Measurements from ENCODE around the gene LRG1. TPM values are rescaled to one million over a fixed set of nuclear protein-coding genes. Genes with fewer than 3 reads are reported as not detected.

The LRG1 gene
- total and polyA plus RNA-seq, 2 experiments from 2014 or later, result 0.21 to 0.45 TPM

DNA sequence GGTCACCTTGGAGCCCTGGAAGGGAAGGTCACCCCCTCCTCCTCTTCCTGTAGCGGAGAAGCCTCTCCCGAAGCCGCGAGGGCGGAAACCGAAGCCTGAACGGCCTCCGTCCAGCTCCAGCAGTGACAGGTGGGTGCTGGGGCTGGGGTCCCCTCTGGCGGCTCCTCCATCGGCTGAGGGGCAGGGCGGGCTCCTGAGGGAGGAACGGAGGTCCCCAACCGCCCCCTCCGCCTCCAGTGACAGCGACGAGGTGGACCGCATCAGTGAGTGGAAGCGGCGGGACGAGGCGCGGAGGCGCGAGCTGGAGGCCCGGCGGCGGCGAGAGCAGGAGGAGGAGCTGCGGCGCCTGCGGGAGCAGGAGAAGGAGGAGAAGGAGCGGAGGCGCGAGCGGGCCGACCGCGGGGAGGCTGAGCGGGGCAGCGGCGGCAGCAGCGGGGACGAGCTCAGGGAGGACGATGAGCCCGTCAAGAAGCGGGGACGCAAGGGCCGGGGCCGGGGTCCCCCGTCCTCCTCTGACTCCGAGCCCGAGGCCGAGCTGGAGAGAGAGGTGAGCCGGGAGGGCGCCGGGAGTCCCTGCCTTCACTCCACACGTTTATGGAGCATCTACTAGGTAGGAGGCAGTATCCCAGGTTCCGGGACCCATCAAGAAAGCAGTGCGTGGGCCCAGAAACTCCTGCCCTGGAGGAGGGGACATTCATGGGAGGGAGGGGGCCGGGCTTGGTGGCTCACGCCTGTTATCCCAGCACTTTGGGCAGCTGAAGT is 45.7 kb downstream of the LRG1 start:
- no peak for DNase-seq (ENCODE audit: low spot score)
- no peak overlapping the region for H3K27ac Mint-ChIP-seq

GRCh38 chr19:4493104-4493928 is 46.5 kb downstream of the LRG1 start:
- Histone ChIP-seq H3K4me3 (no peak overlapping the region), H4K20me1 (replicated peaks; ENCODE audit: insufficient read depth) (no peaks in the 10 kb centered on the region; the same call in 1 of the 2 replicates), H2AFZ (no peak overlapping the region), H3K4me2 (no peak overlapping the region), H3K4me1 (ENCODE audit: insufficient read depth) (no peaks in the 10 kb centered on the region), H3K36me3 (ENCODE audit: insufficient read depth) (peaks cover 21% of the 10 kb centered on the region; the same call in 1 of the 2 replicates), H3K9me2 (ENCODE audit: insufficient read depth) (no peaks in the 10 kb centered on the region), H3F3A (replicated peaks; ENCODE audit: low read depth) (0 out of 2 replicates have a peak, but pooled peaks cover 9% of the 10 kb centered on the region), H3K27me3 (ENCODE audit: insufficient read depth) (no peaks in the 10 kb centered on the region), H3K27ac (ENCODE audit: low read depth) (no peak overlapping the region), H3K79me2 (replicated peaks; ENCODE audit: insufficient read depth) (no peaks in the 10 kb centered on the region)
- Mint-ChIP-seq H3K9me3 (no peaks in the 10 kb centered on the region), H3K36me3 (ENCODE audit: low read depth) (peaks cover 37% of the 10 kb centered on the region), H3K4me1 (no peaks in the 10 kb centered on the region), H3K27me3 (ENCODE audit: insufficient read depth, low read depth, poor library complexity) (no peaks in the 10 kb centered on the region), H3K27ac (no peak overlapping the region), H3K4me3 (no peak overlapping the region)
- DNase-seq (ENCODE audit: low spot score), result no peak
- no peak for ATAC-seq
- TF ChIP-seq, protein P1, sequence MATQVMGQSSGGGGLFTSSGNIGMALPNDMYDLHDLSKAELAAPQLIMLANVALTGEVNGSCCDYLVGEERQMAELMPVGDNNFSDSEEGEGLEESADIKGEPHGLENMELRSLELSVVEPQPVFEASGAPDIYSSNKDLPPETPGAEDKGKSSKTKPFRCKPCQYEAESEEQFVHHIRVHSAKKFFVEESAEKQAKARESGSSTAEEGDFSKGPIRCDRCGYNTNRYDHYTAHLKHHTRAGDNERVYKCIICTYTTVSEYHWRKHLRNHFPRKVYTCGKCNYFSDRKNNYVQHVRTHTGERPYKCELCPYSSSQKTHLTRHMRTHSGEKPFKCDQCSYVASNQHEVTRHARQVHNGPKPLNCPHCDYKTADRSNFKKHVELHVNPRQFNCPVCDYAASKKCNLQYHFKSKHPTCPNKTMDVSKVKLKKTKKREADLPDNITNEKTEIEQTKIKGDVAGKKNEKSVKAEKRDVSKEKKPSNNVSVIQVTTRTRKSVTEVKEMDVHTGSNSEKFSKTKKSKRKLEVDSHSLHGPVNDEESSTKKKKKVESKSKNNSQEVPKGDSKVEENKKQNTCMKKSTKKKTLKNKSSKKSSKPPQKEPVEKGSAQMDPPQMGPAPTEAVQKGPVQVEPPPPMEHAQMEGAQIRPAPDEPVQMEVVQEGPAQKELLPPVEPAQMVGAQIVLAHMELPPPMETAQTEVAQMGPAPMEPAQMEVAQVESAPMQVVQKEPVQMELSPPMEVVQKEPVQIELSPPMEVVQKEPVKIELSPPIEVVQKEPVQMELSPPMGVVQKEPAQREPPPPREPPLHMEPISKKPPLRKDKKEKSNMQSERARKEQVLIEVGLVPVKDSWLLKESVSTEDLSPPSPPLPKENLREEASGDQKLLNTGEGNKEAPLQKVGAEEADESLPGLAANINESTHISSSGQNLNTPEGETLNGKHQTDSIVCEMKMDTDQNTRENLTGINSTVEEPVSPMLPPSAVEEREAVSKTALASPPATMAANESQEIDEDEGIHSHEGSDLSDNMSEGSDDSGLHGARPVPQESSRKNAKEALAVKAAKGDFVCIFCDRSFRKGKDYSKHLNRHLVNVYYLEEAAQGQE (IDR thresholded peaks at IDR 0.05; ENCODE audit: unreplicated experiment), result no peak
- TF ChIP-seq JUNB (IDR thresholded peaks at IDR 0.05; ENCODE audit: unreplicated experiment), result no peak
- TF ChIP-seq NANOG (IDR thresholded peaks at IDR 0.05; ENCODE audit: borderline replicate concordance), result no peak
- no peak for TF ChIP-seq CTCF (conservative IDR thresholded peaks at IDR 0.05; ENCODE audit: low read depth in 2 of 2)
- no peak for TF ChIP-seq EZH2phosphoT487 (IDR thresholded peaks at IDR 0.05; ENCODE audit: unreplicated experiment)
- TF ChIP-seq STAT1 (IDR thresholded peaks at IDR 0.05; ENCODE audit: unreplicated experiment), result no peak
- no peak for TF ChIP-seq ZNF331 (CRISPR knock-in tag; IDR thresholded peaks at IDR 0.05; ENCODE audit: low read depth)

More for the DNA sequence above, 45.7 kb downstream of the LRG1 start:
- ATAC-seq, result no peak
- peaks cover 35% of the 10 kb centered on the region for H3K36me3 Mint-ChIP-seq (ENCODE audit: low read depth)
- Histone ChIP-seq H3K4me3 (no peak overlapping the region), H3K27ac (ENCODE audit: low read depth) (no peak overlapping the region), H3K9me2 (ENCODE audit: insufficient read depth) (no peaks in the 10 kb centered on the region), H3F3A (replicated peaks; ENCODE audit: low read depth) (0 out of 2 replicates have a peak, but pooled peaks cover 9% of the 10 kb centered on the region), H3K79me2 (replicated peaks; ENCODE audit: insufficient read depth) (no peaks in the 10 kb centered on the region), H3K36me3 (ENCODE audit: insufficient read depth) (peaks cover 21% of the 10 kb centered on the region; the same call in 1 of the 2 replicates), H2AFZ (no peak overlapping the region), H3K4me1 (ENCODE audit: insufficient read depth) (no peaks in the 10 kb centered on the region), H4K20me1 (replicated peaks; ENCODE audit: insufficient read depth) (no peaks in the 10 kb centered on the region; the same call in 1 of the 2 replicates), H3K4me2 (no peak overlapping the region), H3K27me3 (ENCODE audit: insufficient read depth) (no peaks in the 10 kb centered on the region)
- no peaks in the 10 kb centered on the region for H3K27me3 Mint-ChIP-seq (ENCODE audit: insufficient read depth, low read depth, poor library complexity)
- H3K4me3 Mint-ChIP-seq, result no peak overlapping the region
- H3K4me1 Mint-ChIP-seq, result no peaks in the 10 kb centered on the region
- no peaks in the 10 kb centered on the region for H3K9me3 Mint-ChIP-seq
- TF ChIP-seq ETS1 (IDR thresholded peaks at IDR 0.05), result no peak
- TF ChIP-seq JUNB (IDR thresholded peaks at IDR 0.05; ENCODE audit: unreplicated experiment), result no peak
- TF ChIP-seq CTCF (conservative IDR thresholded peaks at IDR 0.05; ENCODE audit: low read depth in 2 of 2), result no peak
- TF ChIP-seq POLR2AphosphoS5 (IDR thresholded peaks at IDR 0.05; ENCODE audit: low read depth), result no peak

All from GM23338 (cell line).